ENCODE measurements around the gene PTPRN2. TPM values are rescaled to one million over a fixed set of nuclear protein-coding genes. Genes with fewer than 3 reads are reported as not detected.

The PTPRN2 gene
- total and polyA plus RNA-seq, 9 of the 15 experiments (the other 6 are each of a cell fraction or from before 2014, with no cell fraction given): not detected

GRCh38 chr7:157670490-157671357 lies 916.9 kb downstream of the PTPRN2 start:
- in situ Hi-C loops (cut with MboI) (no loop called here), intact Hi-C loops (cut with micrococcal nuclease) (no loop called here)
- Histone ChIP-seq H3K27ac (ENCODE audit: extremely low read depth, low read depth, low read length) (no peak overlapping the region), H3K9me3 (replicated peaks; ENCODE audit: control insufficient read depth, insufficient read depth, low read depth, low read length) (no peaks in the 10 kb centered on the region), H3K4me3 (no peak overlapping the region), H3K79me2 (ENCODE audit: control insufficient read depth, insufficient read depth, low read length) (no peaks in the 10 kb centered on the region), H3K27me3 (ENCODE audit: control insufficient read depth in 2 of 2, insufficient read depth in 2 of 2, low read length in 2 of 2) (peaks cover 77 to 93% of the 10 kb centered on the region in 2 experiments), H3K9me1 (ENCODE audit: control insufficient read depth, insufficient read depth, low read length) (peaks cover 4% of the 10 kb centered on the region), H4K20me1 (replicated peaks; ENCODE audit: control insufficient read depth, insufficient read depth, low read length) (peaks cover 8% of the 10 kb centered on the region; the same call in 1 of the 2 replicates), H3K36me3 (ENCODE audit: control insufficient read depth, insufficient read depth, low read length) (no peaks in the 10 kb centered on the region), H3K4me2 (ENCODE audit: insufficient read depth, low read length) (no peak overlapping the region), H3K9ac (ENCODE audit: insufficient read depth in 1 of 2, low read depth in 2 of 2, low read length in 2 of 2) (no peak overlapping the region), H3K4me1 (replicated peaks in 1 of 2; ENCODE audit: control insufficient read depth in 2 of 2, insufficient read depth in 2 of 2, low read length in 2 of 2) (peaks cover 0 to 15% of the 10 kb centered on the region in 2 experiments; a peak in 1 of 5 replicates), H2AFZ (ENCODE audit: low read depth, low read length) (no peak overlapping the region)
- FAIRE-seq: peak; percentile 55
- 2% methylated on average over 22 of the region's 22 CpGs for WGBS (ENCODE audit: insufficient coverage, low coverage, missing lambda C conversion rate)
- DNase-seq (ENCODE audit: extremely low read depth in 1 of 4, low spot score in 3 of 4): no peak
- no peak for ATAC-seq
- TF ChIP-seq, protein P1, sequence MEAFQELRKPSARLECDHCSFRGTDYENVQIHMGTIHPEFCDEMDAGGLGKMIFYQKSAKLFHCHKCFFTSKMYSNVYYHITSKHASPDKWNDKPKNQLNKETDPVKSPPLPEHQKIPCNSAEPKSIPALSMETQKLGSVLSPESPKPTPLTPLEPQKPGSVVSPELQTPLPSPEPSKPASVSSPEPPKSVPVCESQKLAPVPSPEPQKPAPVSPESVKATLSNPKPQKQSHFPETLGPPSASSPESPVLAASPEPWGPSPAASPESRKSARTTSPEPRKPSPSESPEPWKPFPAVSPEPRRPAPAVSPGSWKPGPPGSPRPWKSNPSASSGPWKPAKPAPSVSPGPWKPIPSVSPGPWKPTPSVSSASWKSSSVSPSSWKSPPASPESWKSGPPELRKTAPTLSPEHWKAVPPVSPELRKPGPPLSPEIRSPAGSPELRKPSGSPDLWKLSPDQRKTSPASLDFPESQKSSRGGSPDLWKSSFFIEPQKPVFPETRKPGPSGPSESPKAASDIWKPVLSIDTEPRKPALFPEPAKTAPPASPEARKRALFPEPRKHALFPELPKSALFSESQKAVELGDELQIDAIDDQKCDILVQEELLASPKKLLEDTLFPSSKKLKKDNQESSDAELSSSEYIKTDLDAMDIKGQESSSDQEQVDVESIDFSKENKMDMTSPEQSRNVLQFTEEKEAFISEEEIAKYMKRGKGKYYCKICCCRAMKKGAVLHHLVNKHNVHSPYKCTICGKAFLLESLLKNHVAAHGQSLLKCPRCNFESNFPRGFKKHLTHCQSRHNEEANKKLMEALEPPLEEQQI (IDR thresholded peaks at IDR 0.05): no peak
- 0 out of 2 replicates have a peak, but pooled peaks have one; percentile 14 for TF ChIP-seq SPI1 (IDR thresholded peaks at IDR 0.05; ENCODE audit: borderline replicate concordance, low read depth, low read length)
- peak; percentile 40 for TF ChIP-seq ATF3 (IDR thresholded peaks at IDR 0.05)
- no peak for TF ChIP-seq ATF3 (CRISPR knock-in tag; conservative IDR thresholded peaks at IDR 0.05)
- ChIA-PET CTCF (ENCODE audit: low intra/inter-chr PET ratio) (no interaction called here), POLR2A (interaction anchor here (0.6 to 1.4 kb wide), 3 partner anchors 10 to 121 kb away, joined by 3 read pairs; no protein-coding TSS in a partner anchor)
- BruUV-seq (replicated peaks): no TSS peak
